Measurements from ENCODE around the gene PRAMEF18.
"Not testable (repeated sequence)": the region's sequence is repeated elsewhere in the genome, so short reads cannot be mapped to it uniquely, and the experiment has no call there.

The PRAMEF18 gene, protein sequence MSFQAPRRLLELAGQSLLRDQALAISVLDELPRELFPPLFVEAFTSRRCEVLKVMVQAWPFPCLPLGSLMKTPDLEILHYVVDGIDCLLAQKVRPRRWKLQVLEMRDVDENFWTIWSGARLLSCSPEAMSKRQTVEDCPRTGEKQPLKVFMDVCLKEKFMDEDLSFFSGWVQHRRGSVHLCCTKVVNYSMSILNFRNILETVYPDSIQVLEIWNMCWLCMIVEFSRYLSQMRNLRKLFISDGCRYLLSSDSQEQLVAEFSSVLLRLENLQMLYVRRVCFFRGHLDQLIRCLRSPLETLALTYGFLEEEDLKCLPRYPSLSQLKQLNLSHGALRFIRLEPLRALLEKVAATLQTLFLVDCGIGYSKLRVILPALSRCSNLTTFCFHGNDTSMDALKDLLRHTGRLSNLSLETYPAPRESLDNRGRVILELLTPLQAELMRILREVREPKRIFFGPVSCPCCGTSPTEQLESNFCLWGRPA
- 0 reads per million in 2 donors for total RNA-seq

DNA sequence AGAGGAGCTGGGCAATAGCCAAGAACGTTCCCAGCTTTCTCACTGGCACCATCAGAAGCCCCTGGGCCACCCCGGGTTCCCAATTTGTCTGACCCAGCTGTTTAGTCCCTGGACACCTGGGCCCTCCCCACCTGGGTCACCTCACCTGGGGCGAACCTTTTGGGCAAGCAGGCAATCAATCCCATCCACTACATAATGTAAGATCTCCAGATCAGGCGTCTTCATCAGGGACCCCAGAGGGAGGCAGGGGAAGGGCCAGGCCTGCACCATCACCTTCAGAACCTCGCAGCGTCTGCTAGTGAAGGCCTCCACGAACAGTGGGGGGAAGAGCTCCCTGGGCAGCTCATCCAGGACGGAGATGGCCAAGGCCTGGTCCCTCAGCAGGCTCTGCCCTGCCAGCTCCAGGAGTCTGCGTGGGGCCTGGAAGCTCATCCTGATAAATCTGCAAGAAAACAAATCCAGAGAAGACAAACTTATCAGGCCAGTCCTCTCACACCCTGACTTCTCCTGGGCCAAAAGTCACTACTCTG, at the start of gene PRAMEF18:
Gene PRAMEF18 (minus strand): TSS at position 480 of the 530 bp plus-strand sequence. CDS start 48 bp downstream, at position 432.
- not testable (repeated sequence) for DNase-seq

DNA sequence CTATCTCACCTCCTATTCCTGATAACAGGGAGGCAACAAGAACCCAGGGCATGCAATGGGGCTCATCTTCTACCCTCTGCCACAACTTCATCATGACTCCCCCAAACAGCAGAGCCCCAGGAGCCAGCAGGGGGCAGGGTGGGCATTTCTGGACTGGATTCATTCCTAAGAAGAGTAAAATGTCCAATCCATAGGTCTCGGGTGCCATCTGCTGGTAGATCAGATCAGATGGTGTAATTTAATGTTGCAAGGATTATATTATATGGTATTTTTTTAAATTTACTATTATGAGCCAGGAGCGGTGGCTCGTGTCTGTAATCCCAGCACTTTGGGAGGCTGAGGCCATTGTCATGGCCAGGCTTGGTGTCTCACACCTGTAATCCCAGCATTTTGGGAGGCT, 39.2 kb upstream of the PRAMEF18 start:
- DNase-seq = not testable (repeated sequence)

- DNase-seq = not testable (repeated sequence)
These were observed 27.9 kb upstream of the PRAMEF18 start, which contains the start of gene PRAMEF5 for GRCh38 chr1:13253898-13254297. PRAMEF5 (plus strand) TSS chr1:13254198; CDS start chr1:13259269, 5,071 bp downstream.

GRCh38 chr1:13247122-13247521, 21.2 kb upstream of the PRAMEF18 start:
- not testable (repeated sequence) for DNase-seq

GRCh38 chr1:13246554-13246871, 20.6 kb upstream of the PRAMEF18 start:
- not testable (repeated sequence) for DNase-seq

GRCh38 chr1:13245841-13246553, 20.0 kb upstream of the PRAMEF18 start:
- not testable (repeated sequence) for DNase-seq

DNA sequence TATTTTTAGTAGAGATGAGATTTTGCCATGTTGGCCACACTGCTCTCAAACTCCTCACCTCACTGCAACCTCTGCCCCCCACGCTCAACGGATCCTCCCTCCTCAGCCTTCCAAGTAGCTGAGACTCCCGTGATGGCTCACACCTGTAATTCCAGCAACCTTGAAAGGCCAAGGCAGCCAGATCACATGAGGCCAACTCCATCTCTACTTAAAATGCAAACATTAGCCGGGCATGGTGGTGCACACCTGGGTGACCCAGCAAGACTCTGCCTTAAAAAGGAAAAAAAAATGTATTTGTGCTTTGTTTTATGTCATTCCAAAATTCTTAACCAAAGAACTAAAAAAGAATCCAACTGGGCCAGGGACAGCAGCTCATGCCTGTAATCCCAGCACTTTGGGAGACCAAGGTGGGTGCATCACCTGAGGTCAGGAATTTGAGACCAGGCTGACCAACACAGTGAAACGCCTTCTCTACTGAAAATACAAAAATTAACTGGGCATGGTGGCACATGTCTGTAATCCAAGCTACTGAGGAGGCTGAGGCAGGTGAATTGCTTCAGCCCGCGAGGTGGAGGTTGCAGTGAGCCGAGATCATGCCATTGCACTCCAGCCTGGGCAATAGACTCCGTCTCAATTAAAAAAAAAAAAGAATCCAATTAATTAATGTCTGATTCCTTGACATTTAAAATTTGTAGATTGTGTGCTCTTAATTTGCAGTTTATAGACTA, 17.7 kb upstream of the PRAMEF18 start:
- DNase-seq = not testable (repeated sequence)

- DNase-seq = not testable (repeated sequence)
These were observed 13.7 kb upstream of the PRAMEF18 start for GRCh38 chr1:13239633-13240032.

DNA sequence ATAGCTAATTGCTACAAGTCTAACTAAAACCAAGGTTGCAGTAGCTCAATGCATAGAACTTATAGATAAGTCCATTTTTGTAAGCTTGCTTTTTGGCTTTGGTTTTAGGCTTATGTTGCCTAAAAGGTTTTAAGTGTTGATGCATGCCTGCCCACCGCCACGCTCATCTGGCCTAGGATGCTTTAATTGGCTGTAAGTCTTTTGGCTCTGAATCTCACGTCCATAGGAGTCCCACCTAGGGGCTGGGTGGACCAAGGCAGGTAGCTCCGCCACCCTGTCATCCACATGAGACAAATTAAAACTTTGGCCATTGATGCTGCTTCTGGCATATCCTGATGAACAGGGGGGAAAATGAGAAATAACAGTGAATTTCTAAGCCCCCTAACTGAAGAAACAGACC, 11.6 kb upstream of the PRAMEF18 start:
- not testable (repeated sequence) for DNase-seq

DNA sequence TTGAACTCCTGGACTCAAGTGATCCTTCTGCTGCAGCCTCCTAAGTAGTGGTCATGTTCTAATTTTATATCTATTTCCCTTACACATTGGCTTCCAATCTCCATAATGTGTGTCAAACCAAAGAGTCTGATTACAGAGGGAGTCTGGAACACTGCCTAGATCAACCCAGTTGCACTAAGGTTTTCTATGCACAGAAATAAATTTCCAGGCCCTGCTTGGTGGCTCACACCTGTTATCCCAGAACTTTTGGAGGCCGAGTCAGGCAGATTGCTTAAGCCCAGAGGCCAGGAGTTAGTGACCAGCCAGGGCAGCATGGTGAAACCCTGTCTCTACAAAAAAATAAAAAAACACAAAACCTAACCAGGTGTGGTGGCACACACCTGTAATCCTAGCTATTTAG, 8.1 kb upstream of the PRAMEF18 start:
- not testable (repeated sequence) for DNase-seq

GRCh38 chr1:13232056-13232455, 6.1 kb upstream of the PRAMEF18 start:
- DNase-seq = not testable (repeated sequence)

- not testable (repeated sequence) for DNase-seq
These were observed 5.3 kb upstream of the PRAMEF18 start for GRCh38 chr1:13231061-13231750.

- not testable (repeated sequence) for DNase-seq
These were observed 4.6 kb upstream of the PRAMEF18 start for GRCh38 chr1:13230601-13231000.

- DNase-seq = not testable (repeated sequence)
These were observed 4.1 kb upstream of the PRAMEF18 start for GRCh38 chr1:13230096-13230495.

- peak in 2 of 5 experiments; percentile 14 to 44 for DNase-seq
These were observed 2.4 kb upstream of the PRAMEF18 start for GRCh38 chr1:13228343-13228781.

GRCh38 chr1:13227271-13228055, 1.5 kb upstream of the PRAMEF18 start:
- DNase-seq = not testable (repeated sequence)

DNA sequence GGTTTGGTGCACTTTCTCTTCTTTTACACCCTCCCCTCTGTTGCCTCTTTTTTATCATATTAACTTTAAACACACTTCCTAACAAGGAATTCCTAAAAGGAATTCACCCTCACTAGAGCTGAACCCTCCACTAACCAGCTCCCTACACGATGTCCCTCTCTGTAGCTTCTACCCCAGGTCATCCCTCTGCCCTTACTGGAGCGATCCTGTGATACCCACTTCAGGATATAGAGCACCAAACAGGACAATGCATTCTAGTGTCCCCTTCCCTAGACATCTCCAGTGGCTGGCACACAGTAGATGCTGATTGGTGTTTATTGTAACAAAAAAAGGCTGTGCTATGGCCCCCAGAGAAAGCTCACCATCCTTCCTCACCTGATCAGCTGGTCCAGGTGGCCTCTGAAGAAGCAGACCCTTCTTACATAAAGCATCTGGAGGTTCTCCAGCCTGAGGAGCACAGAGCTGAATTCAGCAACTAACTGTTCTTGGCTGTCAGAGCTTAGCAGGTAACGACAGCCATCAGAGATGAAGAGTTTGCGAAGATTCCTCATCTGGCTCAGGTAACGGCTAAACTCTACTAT, 1.4 kb downstream of the PRAMEF18 start:
- DNase-seq = no peak

- not testable (repeated sequence) for DNase-seq
These were observed 3.2 kb downstream of the PRAMEF18 start for GRCh38 chr1:13222788-13223187.

GRCh38 chr1:13219203-13219602, 6.8 kb downstream of the PRAMEF18 start:
- DNase-seq = not testable (repeated sequence)

DNA sequence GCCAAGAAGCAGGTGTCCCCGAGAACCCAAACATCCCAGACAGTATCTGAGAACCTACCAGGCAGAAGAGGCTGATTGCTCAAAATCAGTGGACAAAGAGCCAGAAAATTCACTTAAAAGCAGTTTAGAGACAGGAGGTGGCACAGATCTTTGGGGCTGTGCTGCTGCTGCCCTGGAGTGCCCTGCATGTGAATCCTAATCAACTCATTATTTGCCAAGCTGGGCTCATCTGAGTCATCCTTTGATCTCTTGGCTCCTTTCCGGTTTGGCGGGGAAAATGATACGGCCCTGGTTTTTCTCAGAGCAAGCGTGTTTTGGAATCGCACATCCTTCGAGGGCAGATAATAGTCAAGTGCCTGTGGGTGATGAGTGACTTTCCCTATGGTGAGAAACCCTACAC, 9.3 kb downstream of the PRAMEF18 start:
- DNase-seq = not testable (repeated sequence)

DNA sequence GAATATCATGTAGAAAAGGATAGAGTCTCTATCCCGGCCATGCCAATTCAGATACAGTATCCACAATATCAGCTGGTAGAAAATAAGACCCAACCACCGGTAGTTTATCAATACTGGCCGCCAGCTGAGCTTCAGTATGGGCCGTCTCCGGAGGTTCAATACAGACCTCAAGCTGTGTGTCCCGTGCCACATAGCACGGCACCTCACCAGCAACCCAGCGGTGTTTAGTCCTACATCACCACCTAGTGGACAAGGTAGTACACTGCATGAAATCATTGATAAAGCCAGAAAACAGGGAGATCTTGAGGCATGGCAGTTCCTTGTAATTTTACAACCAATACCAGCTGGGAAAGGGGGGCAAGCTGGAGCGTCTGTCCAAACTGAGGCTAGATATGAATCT, 17.2 kb downstream of the PRAMEF18 start:
- DNase-seq = not testable (repeated sequence)

Data from T-helper 2 cell (primary cell).